Testis (tissue), 2 donors: ENCODE measurements around the gene ETFA.

ENCODE experiments used
- POLR2A ChIP-seq: fragments of 450-650 bp; IDR thresholded peaks from one replicate; pipeline ENCODE4 v1.6.1; 2017; ENCODE audit warnings: antibody characterized with exemption, mild to moderate bottlenecking, moderate library complexity
- TF ChIP-seq, protein P1 (sequence below), 3 experiments: fragments of 450-650 bp in 2 of 3; fragments of 200-600 bp in 1 of 3; sonication (generic) in 1 of 3; IDR thresholded peaks; one replicate each; pipeline ENCODE4 v1.5.1; 2016 to 2019; ENCODE audit warnings: antibody characterized with exemption in 3 of 3, mild to moderate bottlenecking in 2 of 3, moderate library complexity in 1 of 3

DNA sequence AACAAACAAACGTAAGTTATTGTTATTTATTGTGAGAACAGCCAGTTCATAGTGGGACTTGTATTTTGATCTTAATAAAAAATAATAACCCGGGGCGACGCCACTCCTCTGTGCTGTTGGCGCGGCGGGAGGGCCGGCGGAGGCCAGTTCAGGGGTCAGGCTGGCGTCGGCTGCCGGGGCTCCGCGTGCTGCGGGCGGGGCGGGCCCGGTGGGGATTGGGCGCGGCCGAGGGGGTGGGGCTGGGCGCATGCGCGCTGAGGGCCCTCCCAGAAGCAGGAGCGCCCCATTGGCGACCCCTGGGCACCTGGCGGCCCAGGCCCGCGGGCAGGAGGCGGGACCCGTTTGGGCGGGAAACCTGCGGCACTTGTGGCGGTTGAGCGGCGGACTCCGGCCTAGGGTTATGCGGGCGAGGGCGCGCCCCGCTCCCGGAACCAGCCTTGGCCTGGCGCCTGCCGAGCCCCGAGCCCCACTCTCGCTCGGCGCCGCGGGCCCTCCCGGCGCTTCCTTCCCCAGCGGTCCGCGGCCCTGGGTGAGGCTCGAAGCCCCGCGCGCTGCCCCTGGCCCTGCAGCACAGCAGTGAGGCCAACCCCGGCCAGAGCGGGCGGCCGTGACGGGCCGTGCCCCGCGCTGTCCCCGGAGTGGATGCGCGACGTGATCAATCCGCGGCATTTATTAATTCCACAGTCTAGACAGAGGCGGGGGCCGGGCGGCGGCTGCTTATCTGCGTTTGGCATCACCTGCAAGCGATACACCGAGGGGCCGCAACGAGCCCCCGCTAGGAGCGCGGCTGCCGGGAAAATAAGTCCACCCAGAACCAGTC is 31.3 kb upstream of the ETFA start:
- TF ChIP-seq POLR2A = no peak
- TF ChIP-seq, protein P1, sequence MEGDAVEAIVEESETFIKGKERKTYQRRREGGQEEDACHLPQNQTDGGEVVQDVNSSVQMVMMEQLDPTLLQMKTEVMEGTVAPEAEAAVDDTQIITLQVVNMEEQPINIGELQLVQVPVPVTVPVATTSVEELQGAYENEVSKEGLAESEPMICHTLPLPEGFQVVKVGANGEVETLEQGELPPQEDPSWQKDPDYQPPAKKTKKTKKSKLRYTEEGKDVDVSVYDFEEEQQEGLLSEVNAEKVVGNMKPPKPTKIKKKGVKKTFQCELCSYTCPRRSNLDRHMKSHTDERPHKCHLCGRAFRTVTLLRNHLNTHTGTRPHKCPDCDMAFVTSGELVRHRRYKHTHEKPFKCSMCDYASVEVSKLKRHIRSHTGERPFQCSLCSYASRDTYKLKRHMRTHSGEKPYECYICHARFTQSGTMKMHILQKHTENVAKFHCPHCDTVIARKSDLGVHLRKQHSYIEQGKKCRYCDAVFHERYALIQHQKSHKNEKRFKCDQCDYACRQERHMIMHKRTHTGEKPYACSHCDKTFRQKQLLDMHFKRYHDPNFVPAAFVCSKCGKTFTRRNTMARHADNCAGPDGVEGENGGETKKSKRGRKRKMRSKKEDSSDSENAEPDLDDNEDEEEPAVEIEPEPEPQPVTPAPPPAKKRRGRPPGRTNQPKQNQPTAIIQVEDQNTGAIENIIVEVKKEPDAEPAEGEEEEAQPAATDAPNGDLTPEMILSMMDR (IDR thresholded peaks at IDR 0.05) = no peak
